Immature natural killer cell (primary cell): Measurements from ENCODE around the gene AIRE. TPM values are rescaled to one million over a fixed set of nuclear protein-coding genes. Genes with fewer than 3 reads are reported as not detected.
"Not testable (repeated sequence)": the region's sequence is repeated elsewhere in the genome, so short reads cannot be mapped to it uniquely, and the experiment has no call there.

Source experiments
- DNase-seq, 3 donors: peaks; one replicate each; pipeline ENCODE4 v3.0.0; 2022; ENCODE audit warnings: mixed read lengths in 1 of 3
- H3K27ac Mint-ChIP-seq, 6 donors: one replicate each; pipeline ENCODE4 v1.8.0; 2020; ENCODE audit warnings: mixed read lengths in 6 of 6, mild to moderate bottlenecking in 5 of 6, inconsistent platforms in 4 of 6, moderate library complexity in 3 of 6
- H3K27me3 Mint-ChIP-seq, 3 donors: one replicate each; pipeline ENCODE4 v1.8.0; 2020 to 2021; ENCODE audit warnings: low read depth in 3 of 3, mild to moderate bottlenecking in 3 of 3, mixed read lengths in 3 of 3, moderate library complexity in 3 of 3, inconsistent platforms in 1 of 3
- H3K36me3 Mint-ChIP-seq, 3 donors: one replicate each; pipeline ENCODE4 v1.8.0; 2020; ENCODE audit warnings: mixed read lengths in 3 of 3, inconsistent platforms in 2 of 3, mild to moderate bottlenecking in 2 of 3
- H3K4me1 Mint-ChIP-seq, 2 donors: one replicate each; pipeline ENCODE4 v1.8.0; 2020; ENCODE audit warnings: inconsistent platforms in 2 of 2, mild to moderate bottlenecking in 2 of 2, mixed read lengths in 2 of 2, moderate library complexity in 1 of 2
- H3K4me3 Mint-ChIP-seq, 5 donors: one replicate each; pipeline ENCODE4 v1.8.0; 2020; ENCODE audit warnings: mild to moderate bottlenecking in 5 of 5, mixed read lengths in 5 of 5, inconsistent platforms in 3 of 5, moderate library complexity in 3 of 5
- H3K9me3 Mint-ChIP-seq, 6 donors: one replicate each; pipeline ENCODE4 v1.8.0; 2020; ENCODE audit warnings: mild to moderate bottlenecking in 6 of 6, mixed read lengths in 6 of 6, inconsistent platforms in 4 of 6, moderate library complexity in 3 of 6
- polyA plus RNA-seq, 3 donors: library from polyadenylated mRNA; unstranded; fragments of 300-500 nt; fragmentation: Illumina TruSeq; gene quantifications; one replicate each; pipeline ENCODE4 v1.2.3, GENCODE V29; 2021

The AIRE gene
- polyA plus RNA-seq, 3 donors from 2014 or later, result not detected

DNA sequence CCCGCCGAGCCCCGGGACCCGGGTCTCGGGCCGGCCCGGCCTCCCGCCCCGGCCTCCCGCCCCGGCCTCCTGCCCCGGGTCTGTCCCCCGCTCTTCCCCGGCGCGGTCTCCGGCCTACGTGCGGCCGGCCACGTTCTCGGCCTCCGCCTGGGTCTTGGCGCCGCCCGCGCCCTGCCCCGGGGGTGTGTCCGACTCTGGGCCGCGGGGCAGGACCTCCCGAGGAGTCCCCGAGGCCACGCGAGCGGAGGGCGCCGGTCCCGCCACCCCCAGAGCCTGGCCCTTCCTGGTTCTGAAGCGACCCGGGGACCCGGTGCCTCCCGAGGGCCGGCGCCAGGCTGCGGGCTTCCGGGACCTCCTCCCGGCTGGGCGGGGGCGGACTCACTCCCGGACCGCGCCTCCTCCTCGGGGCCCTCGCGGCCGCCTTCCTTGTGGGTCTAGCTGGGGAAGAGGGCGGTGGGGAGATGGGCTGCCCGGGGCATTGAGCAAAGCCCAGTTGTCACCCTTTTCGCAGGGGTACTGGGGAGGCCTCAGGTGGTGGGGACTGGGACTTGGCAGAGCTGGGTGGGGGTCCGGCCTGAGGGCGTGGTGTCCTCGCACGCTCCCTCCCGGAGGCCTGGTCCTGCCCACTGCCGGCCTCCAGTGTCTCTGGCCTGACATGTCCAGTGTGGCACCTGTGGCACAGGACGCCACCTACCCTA lies 14.7 kb downstream of the AIRE start:
- peaks cover 0 to 11% (median 6%) of the 10 kb centered on the region in 3 donors for H3K27me3 Mint-ChIP-seq
- DNase-seq, result peak; percentile 56 to 61 (median 58)
- peak overlapping the region; percentile 61 to 75 (median 70) for H3K4me3 Mint-ChIP-seq
- H3K4me1 Mint-ChIP-seq, result peaks cover 39 to 43% of the 10 kb centered on the region in 2 donors
- no peaks in the 10 kb centered on the region for H3K9me3 Mint-ChIP-seq
- H3K27ac Mint-ChIP-seq, result peak overlapping the region in 2 of 6 donors; percentile 30 to 62
- no peaks in the 10 kb centered on the region for H3K36me3 Mint-ChIP-seq

GRCh38 chr21:44301141-44301540 lies 15.5 kb downstream of the AIRE start:
- H3K9me3 Mint-ChIP-seq, result no peaks in the 10 kb centered on the region
- H3K4me1 Mint-ChIP-seq, result peaks cover 39 to 43% of the 10 kb centered on the region in 2 donors
- no peak for DNase-seq
- peak overlapping the region; percentile 61 to 75 (median 70) for H3K4me3 Mint-ChIP-seq
- H3K27ac Mint-ChIP-seq, result peak overlapping the region in 2 of 6 donors; percentile 16 to 31
- no peaks in the 10 kb centered on the region for H3K36me3 Mint-ChIP-seq
- peaks cover 0 to 11% (median 6%) of the 10 kb centered on the region in 3 donors for H3K27me3 Mint-ChIP-seq

DNA sequence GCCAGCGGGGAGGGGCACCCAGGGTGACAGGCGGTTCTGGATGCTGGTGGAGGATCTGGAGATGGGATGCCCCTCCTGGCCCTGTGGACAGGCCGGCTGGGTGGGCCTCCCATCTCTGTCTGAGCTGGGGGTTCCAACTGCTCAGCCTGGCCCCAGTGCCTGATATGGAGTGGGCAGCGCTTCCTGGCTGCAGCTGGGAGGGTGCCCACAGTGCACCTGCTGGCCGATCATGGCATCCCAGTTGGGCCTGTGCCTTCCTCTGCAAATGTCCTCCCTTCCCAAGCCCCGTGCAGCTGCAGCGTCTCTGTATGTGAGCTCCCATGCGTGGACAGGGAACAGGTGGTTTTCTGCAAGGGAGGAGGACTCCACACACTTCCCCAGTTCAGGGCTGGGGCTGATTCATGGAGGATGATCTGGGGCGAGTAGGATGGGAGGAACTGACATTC lies 16.3 kb downstream of the AIRE start:
- DNase-seq, result no peak
- Mint-ChIP-seq H3K9me3 (no peaks in the 10 kb centered on the region), H3K4me1 (peaks cover 39 to 44% of the 10 kb centered on the region in 2 donors), H3K4me3 (peak overlapping the region; percentile 16 to 51 (median 29)), H3K27ac (peak overlapping the region in 3 of 6 donors; percentile 7 to 36 (median 24)), H3K27me3 (peaks cover 0 to 11% (median 6%) of the 10 kb centered on the region in 3 donors), H3K36me3 (no peaks in the 10 kb centered on the region)

- DNase-seq, H3K36me3 Mint-ChIP-seq, H3K9me3 Mint-ChIP-seq: not testable (repeated sequence)
- Mint-ChIP-seq H3K4me3 (peak overlapping the region in 2 of 5 donors; percentile 29 to 51), H3K4me1 (peaks cover 36 to 42% of the 10 kb centered on the region in 2 donors), H3K27me3 (peaks cover 0 to 10% (median 6%) of the 10 kb centered on the region in 3 donors), H3K27ac (peak overlapping the region in 1 of 6 donors; percentile 39)
These were observed 17.1 kb downstream of the AIRE start for GRCh38 chr21:44302573-44303401.

DNA sequence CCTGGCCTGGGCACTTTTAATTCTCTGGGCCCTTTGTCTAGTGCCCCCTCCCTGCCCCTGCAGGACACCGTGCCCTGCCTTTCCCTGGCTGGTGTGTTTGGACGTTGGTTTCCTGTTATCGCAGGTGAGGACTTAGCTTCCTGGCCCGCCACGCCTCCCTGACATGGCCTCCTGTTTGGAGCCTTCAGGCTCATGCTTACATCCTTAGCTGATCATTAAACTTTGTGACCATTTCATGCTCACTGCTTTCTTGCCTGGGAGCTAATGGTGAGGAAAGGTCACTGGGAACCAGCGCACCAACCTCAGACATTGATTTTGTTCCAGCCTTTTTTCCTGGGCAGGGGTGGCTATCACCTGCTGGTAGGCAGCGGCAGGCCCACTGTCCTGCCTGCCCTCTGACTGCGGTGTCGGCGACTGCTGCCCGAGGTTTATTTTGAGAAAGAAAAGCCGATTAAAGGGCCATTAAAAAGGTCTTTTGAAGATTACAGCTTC lies 17.9 kb downstream of the AIRE start:
- no peaks in the 10 kb centered on the region for H3K9me3 Mint-ChIP-seq
- H3K36me3 Mint-ChIP-seq, result no peaks in the 10 kb centered on the region
- peak overlapping the region in 4 of 5 donors; percentile 34 to 60 (median 46) for H3K4me3 Mint-ChIP-seq
- no peak for DNase-seq
- peaks cover 0 to 5% (median 4%) of the 10 kb centered on the region in 3 donors for H3K27me3 Mint-ChIP-seq
- H3K4me1 Mint-ChIP-seq, result peaks cover 28 to 36% of the 10 kb centered on the region in 2 donors
- peak overlapping the region in 2 of 6 donors; percentile 11 to 60 for H3K27ac Mint-ChIP-seq

DNA sequence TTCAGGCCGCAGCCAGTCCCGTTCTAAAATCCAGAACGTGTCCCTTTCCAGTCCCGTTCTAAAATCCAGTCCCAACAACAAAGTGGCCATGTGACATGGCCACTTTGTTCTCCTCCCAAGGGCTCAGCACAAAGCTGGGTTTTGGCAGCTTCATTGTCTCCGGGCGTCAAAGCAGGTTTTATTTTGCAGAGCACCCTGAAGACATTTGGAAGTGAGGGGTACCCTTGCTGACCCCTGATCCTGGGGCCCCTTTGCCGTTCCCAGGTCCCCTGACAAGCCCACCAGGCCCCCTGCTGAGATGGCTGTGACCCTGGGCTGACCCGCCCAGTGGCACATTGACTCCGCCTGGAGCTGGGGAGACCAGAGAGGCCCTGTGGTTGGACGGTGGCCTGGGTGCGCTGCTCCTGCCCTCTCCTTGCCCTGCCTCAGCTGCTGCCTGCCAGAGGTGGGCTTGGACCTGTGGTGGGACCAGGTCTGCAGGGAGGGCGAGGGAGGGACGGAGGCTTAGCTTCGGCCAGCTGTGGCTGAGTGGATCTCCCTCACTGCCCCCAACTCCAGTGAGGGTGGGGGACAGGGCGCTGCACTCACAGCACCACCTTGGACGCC lies 18.4 kb downstream of the AIRE start:
- H3K36me3 Mint-ChIP-seq, result no peaks in the 10 kb centered on the region
- H3K9me3 Mint-ChIP-seq, result no peaks in the 10 kb centered on the region
- no peak for DNase-seq
- peaks cover 23 to 34% of the 10 kb centered on the region in 2 donors for H3K4me1 Mint-ChIP-seq
- H3K27ac Mint-ChIP-seq, result no peak overlapping the region
- peaks cover 0 to 4% (median 4%) of the 10 kb centered on the region in 3 donors for H3K27me3 Mint-ChIP-seq
- H3K4me3 Mint-ChIP-seq, result no peak overlapping the region

DNA sequence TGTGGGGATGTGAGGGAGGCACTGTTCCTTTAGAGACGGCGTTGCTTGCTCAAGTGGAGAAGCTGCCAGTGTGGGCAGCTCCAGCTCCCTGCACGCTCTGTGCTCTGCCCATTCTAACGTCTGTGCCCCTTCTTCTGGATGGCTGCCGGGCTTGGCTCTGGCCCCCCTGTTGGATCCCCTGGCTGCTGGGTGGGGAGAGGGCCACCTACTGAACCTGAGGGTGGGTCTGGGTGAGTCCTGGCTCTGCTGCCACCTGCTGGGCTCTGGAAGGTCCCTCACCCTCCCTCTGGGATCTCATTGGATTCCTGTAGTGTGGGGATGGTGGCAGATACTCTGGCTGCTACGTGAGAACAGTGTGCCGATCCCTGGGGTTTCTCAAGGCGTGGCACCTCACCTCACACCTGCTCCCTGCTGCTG lies 19.2 kb downstream of the AIRE start:
- peak; percentile 22 to 30 (median 28) for DNase-seq
- Mint-ChIP-seq H3K4me1 (peaks cover 18 to 30% of the 10 kb centered on the region in 2 donors), H3K27me3 (peaks cover 0 to 4% (median 1%) of the 10 kb centered on the region in 3 donors), H3K9me3 (no peaks in the 10 kb centered on the region), H3K36me3 (no peaks in the 10 kb centered on the region), H3K27ac (peak overlapping the region in 4 of 6 donors; percentile 50 to 78 (median 52)), H3K4me3 (no peak overlapping the region)

DNA sequence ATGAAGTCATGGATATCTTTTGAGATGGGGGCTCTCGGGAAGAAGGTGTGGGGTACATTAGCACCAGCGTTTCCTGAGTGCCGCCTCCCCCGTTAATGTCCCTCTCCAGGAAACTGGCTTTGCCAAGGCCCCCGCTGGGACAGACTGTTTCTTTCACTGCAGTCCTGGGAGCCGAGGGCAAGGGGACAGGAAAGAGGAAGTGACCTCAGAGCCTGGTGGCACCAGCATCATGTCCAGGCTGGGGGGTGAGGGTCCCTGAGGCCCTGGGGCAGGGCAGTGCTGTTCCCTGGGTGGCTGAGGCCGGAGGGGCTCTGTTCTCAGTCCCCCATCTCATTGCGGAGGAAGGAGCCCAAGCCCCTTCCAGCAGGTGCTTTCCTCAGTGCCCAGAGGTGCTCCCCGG lies 20.0 kb downstream of the AIRE start:
- H3K27ac Mint-ChIP-seq, result no peak overlapping the region
- H3K9me3 Mint-ChIP-seq, result no peaks in the 10 kb centered on the region
- no peak for DNase-seq
- H3K4me3 Mint-ChIP-seq, result no peak overlapping the region
- peaks cover 18 to 30% of the 10 kb centered on the region in 2 donors for H3K4me1 Mint-ChIP-seq
- no peaks in the 10 kb centered on the region for H3K36me3 Mint-ChIP-seq
- H3K27me3 Mint-ChIP-seq, result peaks cover 0 to 4% (median 1%) of the 10 kb centered on the region in 3 donors

GRCh38 chr21:44306936-44307704 lies 21.4 kb downstream of the AIRE start:
- Mint-ChIP-seq H3K4me1 (peaks cover 17 to 19% of the 10 kb centered on the region in 2 donors), H3K36me3 (peaks cover 5 to 7% (median 6%) of the 10 kb centered on the region in 3 donors), H3K9me3 (no peaks in the 10 kb centered on the region), H3K4me3 (no peak overlapping the region), H3K27me3 (peaks cover 1 to 2% (median 2%) of the 10 kb centered on the region in 3 donors), H3K27ac (peak overlapping the region in 1 of 6 donors; percentile 45)
- no peak for DNase-seq

DNA sequence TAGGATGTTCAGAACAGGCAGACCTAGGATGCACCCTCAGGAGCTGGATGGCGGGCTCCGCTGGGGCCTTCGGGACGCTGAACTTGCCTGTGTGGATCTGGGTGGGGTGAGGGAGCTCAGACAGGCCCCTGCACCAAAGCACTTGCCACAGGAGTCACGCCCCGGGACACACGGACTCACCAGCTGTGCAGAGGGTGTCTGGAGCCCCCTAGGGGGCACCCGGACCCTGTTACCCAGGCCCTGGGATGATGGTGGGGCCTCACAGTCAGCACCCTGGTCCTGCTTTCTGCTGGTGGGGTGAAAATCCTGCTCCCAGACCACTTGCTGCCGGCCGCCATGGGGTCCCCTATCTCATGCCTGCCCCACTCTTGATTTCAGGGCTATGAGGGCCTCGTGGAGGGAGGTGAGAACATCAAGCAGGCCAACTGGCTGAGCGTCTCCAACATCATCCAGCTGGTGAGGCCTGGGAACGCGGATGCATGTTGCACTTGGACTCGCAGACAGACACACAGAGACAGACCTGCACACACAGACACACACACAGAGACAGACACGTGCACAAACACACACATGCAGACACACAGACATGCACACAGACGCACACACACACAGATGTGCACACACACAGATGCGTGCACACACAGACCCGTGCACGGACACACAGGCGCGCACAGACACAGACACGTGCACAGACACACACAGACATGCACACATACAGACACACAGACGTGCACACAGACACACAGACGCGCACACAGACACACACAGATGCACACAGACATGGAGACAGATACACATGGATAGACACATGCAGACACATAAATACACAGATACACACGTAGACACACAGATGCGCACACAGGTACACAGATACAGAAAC lies 25.2 kb downstream of the AIRE start:
- H3K4me3 Mint-ChIP-seq, result no peak overlapping the region
- H3K9me3 Mint-ChIP-seq, result no peaks in the 10 kb centered on the region
- peaks cover 0 to 4% of the 10 kb centered on the region in 2 donors for H3K4me1 Mint-ChIP-seq
- DNase-seq, result no peak
- peaks cover 1 to 3% (median 2%) of the 10 kb centered on the region in 3 donors for H3K27me3 Mint-ChIP-seq
- peaks cover 5 to 7% (median 6%) of the 10 kb centered on the region in 3 donors for H3K36me3 Mint-ChIP-seq
- peak overlapping the region in 2 of 6 donors; percentile 47 to 68 for H3K27ac Mint-ChIP-seq

GRCh38 chr21:44312089-44312488 lies 26.4 kb downstream of the AIRE start:
- H3K4me1 Mint-ChIP-seq, result peaks cover 0 to 3% of the 10 kb centered on the region in 2 donors
- H3K36me3 Mint-ChIP-seq, result peaks cover 5 to 7% (median 6%) of the 10 kb centered on the region in 3 donors
- no peak for DNase-seq
- no peaks in the 10 kb centered on the region for H3K9me3 Mint-ChIP-seq
- H3K27ac Mint-ChIP-seq, result no peak overlapping the region
- no peak overlapping the region for H3K4me3 Mint-ChIP-seq
- peaks cover 2 to 4% (median 3%) of the 10 kb centered on the region in 3 donors for H3K27me3 Mint-ChIP-seq

- peaks cover 0 to 3% of the 10 kb centered on the region in 2 donors for H3K4me1 Mint-ChIP-seq
- H3K27ac Mint-ChIP-seq, result no peak overlapping the region
- no peak for DNase-seq
- H3K27me3 Mint-ChIP-seq, result peaks cover 2 to 4% (median 3%) of the 10 kb centered on the region in 3 donors
- peaks cover 5 to 7% (median 6%) of the 10 kb centered on the region in 3 donors for H3K36me3 Mint-ChIP-seq
- H3K9me3 Mint-ChIP-seq, result no peaks in the 10 kb centered on the region
- H3K4me3 Mint-ChIP-seq, result no peak overlapping the region
These were observed 27.0 kb downstream of the AIRE start for GRCh38 chr21:44312716-44313115.
